Lung (tissue), 12 donors: ENCODE measurements around the gene CCDC148. TPM values are rescaled to one million over a fixed set of nuclear protein-coding genes. Genes with fewer than 3 reads are reported as not detected.

ENCODE experiments used
- ATAC-seq: fragments of 200-7000 bp; cut with Tn5 transposase; one replicate; pipeline ENCODE4 v1.9.1; 2020; ENCODE audit warnings: moderate number of reproducible peaks; ENCODE audit not compliant: insufficient read depth, low FRiP score
- DNase-seq, 3 donors: peaks; one replicate each; pipeline ENCODE4 v3.0.0-alpha.2; 2013 to 2017
- H3K27ac ChIP-seq, 2 donors: one replicate each; pipeline ENCODE4 v1.5.1; 2013; ENCODE audit warnings: mild to moderate bottlenecking in 2 of 2, moderate library complexity in 2 of 2, control low read depth in 1 of 2, inconsistent platforms in 1 of 2, low read depth in 1 of 2, low read length in 1 of 2
- H3K27me3 ChIP-seq, 3 donors: one replicate each; pipeline ENCODE4 v1.5.1; 2013; ENCODE audit warnings: low read length in 2 of 3; ENCODE audit not compliant: control insufficient read depth in 3 of 3, insufficient read depth in 3 of 3
- H3K36me3 ChIP-seq, 4 donors: one replicate each; pipeline ENCODE4 v1.5.1; 2013; ENCODE audit warnings: low read length in 4 of 4, mild to moderate bottlenecking in 1 of 4, moderate library complexity in 1 of 4; ENCODE audit not compliant: control insufficient read depth in 4 of 4, insufficient read depth in 4 of 4
- H3K4me1 ChIP-seq, 5 donors: one replicate each; pipeline ENCODE4 v1.5.1; 2013; ENCODE audit warnings: low read length in 5 of 5, mild to moderate bottlenecking in 2 of 5, moderate library complexity in 1 of 5; ENCODE audit not compliant: control insufficient read depth in 5 of 5, insufficient read depth in 5 of 5
- H3K4me3 ChIP-seq: one replicate; pipeline ENCODE4 v1.5.1; 2013; ENCODE audit warnings: mild to moderate bottlenecking, control low read depth, moderate library complexity
- H3K9ac ChIP-seq, 2 donors: one replicate each; pipeline ENCODE4 v1.5.1; 2013; ENCODE audit warnings: low read length in 2 of 2, control low read depth in 1 of 2; ENCODE audit not compliant: insufficient read depth in 1 of 2
- H3K9me3 ChIP-seq, 4 donors: one replicate each; pipeline ENCODE4 v1.5.1; 2013; ENCODE audit warnings: low read length in 3 of 4, mild to moderate bottlenecking in 1 of 4, moderate library complexity in 1 of 4; ENCODE audit not compliant: control insufficient read depth in 4 of 4, insufficient read depth in 3 of 4
- WGBS, 2 donors: extraction: QIAGEN DNeasy Blood & Tissue Kit; methylation state at CpG; one replicate each; pipeline ENCODE4 v1.1.7; 2013; 5-methylcytosine and 5-hydroxymethylcytosine counted together
- polyA plus RNA-seq, 2 donors: library from polyadenylated mRNA; stranded (reverse); fragments of 200-250 nt; gene quantifications; one replicate each; pipeline ENCODE4 v1.2.1, GENCODE V29; 2013
- total RNA-seq, 2 donors: library from RNA; depleted of rRNA in 1 of 2; stranded (reverse); fragments of >200 nt in 1 of 2; gene quantifications; one replicate each; pipeline ENCODE4 v1.2.1, GENCODE V29; 2014 to 2021
- TF ChIP-seq, protein P1 (sequence below): IDR thresholded peaks from 2 replicates; pipeline ENCODE4 v1.5.1; 2012; ENCODE audit warnings: mild to moderate bottlenecking; ENCODE audit errors: control extremely low read depth, extremely low read depth
- donor health status: control.
- donor health status: control.
- donor health status: Bipolar disorder and iron deficiency.
- donor health status: healthy.
- donor health status: DM: yes; HTN: yes; CAD: no.

The CCDC148 gene
- total and polyA plus RNA-seq, 4 donors: 0.61 to 8.6 (median 2.5) TPM

DNA sequence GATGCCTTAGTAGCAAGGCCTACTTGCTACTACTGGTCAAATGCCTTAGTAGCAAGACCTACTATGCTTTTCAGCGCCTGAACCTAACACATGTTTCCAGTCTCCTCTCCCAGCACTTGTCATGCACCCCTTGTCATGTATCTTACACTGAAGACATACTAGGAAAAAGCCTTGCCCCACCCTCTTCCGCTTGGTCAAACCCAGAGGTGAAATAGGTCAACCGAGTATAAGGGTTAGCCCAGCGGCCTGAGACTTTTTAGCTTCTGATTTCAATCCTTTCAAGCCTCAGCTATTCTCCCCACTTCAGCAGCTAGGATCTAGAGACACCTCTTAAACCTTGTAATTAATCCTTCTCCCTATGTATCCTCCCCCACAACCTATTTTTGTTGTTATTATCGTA, 281.6 kb downstream of the CCDC148 start:
- no peak for ATAC-seq
- Histone ChIP-seq H3K9ac (no peak overlapping the region), H3K36me3 (no peaks in the 10 kb centered on the region), H3K27ac (no peak overlapping the region), H3K4me3 (no peak overlapping the region), H3K9me3 (no peaks in the 10 kb centered on the region), H3K4me1 (no peaks in the 10 kb centered on the region), H3K27me3 (no peaks in the 10 kb centered on the region)
- TF ChIP-seq, protein P1, sequence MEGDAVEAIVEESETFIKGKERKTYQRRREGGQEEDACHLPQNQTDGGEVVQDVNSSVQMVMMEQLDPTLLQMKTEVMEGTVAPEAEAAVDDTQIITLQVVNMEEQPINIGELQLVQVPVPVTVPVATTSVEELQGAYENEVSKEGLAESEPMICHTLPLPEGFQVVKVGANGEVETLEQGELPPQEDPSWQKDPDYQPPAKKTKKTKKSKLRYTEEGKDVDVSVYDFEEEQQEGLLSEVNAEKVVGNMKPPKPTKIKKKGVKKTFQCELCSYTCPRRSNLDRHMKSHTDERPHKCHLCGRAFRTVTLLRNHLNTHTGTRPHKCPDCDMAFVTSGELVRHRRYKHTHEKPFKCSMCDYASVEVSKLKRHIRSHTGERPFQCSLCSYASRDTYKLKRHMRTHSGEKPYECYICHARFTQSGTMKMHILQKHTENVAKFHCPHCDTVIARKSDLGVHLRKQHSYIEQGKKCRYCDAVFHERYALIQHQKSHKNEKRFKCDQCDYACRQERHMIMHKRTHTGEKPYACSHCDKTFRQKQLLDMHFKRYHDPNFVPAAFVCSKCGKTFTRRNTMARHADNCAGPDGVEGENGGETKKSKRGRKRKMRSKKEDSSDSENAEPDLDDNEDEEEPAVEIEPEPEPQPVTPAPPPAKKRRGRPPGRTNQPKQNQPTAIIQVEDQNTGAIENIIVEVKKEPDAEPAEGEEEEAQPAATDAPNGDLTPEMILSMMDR: no peak
- DNase-seq: no peak
- 97% methylated on average over 5 of the region's 5 CpGs for WGBS, 2 donors

DNA sequence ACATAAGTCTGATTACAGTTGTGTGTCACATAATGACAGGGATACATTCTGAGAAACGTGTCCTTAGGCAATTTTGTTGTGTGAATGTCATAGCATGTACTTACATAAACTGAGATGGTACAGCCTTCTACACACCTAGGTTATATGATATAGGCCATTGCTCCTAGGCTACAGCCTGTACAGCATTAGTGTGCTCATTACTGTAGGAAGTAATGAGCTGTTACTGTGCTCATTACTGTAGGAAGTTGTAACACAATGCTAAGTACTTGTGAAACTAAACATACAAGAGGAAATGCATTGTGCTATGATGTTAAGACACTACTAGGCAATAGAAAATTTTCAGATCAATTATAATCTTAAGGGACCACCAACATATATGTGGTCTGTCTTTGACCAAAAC, 282.1 kb downstream of the CCDC148 start:
- DNase-seq (no peak), ATAC-seq (no peak)
- H3K9ac ChIP-seq: no peak overlapping the region
- 62 to 72% methylated on average over 1 of the region's 1 CpG for WGBS, 2 donors
- H3K27me3 ChIP-seq: no peaks in the 10 kb centered on the region
- TF ChIP-seq, protein P1: no peak
- no peaks in the 10 kb centered on the region for H3K9me3 ChIP-seq
- H3K27ac ChIP-seq: no peak overlapping the region
- H3K36me3 ChIP-seq: no peaks in the 10 kb centered on the region
- H3K4me1 ChIP-seq: no peaks in the 10 kb centered on the region
- H3K4me3 ChIP-seq: no peak overlapping the region

DNA sequence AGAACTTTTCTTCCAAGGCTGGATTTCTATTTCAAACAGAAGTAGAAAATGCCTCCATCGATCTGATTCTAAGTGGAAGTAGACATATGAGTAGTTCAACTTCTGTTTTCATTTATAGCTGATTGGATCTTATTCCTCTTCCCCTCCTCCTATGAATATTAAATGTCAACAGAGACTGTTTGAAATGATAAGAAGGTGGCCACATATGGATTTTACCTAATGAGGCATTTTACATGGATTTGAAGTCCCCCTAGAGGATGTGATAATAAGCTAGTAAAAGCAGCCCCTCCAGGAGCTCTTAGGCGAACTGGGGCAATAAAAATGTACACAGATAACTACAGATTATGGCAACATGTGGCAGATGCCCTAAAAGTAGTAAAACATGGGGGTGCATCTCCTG, 283.8 kb downstream of the CCDC148 start:
- Histone ChIP-seq H3K4me3 (no peak overlapping the region), H3K9me3 (no peaks in the 10 kb centered on the region), H3K27me3 (no peaks in the 10 kb centered on the region), H3K36me3 (no peaks in the 10 kb centered on the region), H3K4me1 (no peaks in the 10 kb centered on the region), H3K9ac (no peak overlapping the region), H3K27ac (no peak overlapping the region)
- TF ChIP-seq, protein P1: no peak
- ATAC-seq: no peak
- DNase-seq: no peak
- 45 to 50% methylated on average over 2 of the region's 2 CpGs for WGBS, 2 donors

DNA sequence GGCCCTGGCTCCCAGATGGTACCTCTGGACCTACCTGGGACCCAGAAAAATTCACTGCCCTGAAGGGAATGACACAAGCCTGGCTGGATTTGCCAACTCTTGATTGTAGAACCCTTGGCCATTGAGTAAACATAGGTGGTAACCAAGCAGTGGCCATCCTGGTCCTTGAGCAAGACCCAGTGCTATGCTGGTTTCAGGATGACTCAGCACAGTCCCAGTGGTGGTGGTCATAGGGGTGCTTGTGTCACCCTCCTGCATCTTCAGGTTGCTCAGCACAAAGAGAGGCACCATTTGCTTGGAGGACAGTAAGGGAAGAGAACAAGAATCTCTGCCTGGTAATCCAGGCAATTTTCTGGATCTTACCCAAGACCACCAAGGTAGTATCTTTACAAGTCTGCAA, 302.0 kb downstream of the CCDC148 start:
- Histone ChIP-seq H3K9me3 (peaks cover 0 to 14% (median 1%) of the 10 kb centered on the region in 4 donors), H3K4me1 (peaks cover 0 to 18% (median 0%) of the 10 kb centered on the region in 5 donors), H3K27ac (no peak overlapping the region), H3K27me3 (no peaks in the 10 kb centered on the region), H3K36me3 (no peaks in the 10 kb centered on the region), H3K4me3 (no peak overlapping the region), H3K9ac (no peak overlapping the region)
- TF ChIP-seq, protein P1: no peak
- DNase-seq (no peak), ATAC-seq (no peak)
